Activated naive CD4-positive, alpha-beta T cell treated with anti-CD3 and anti-CD28 coated beads, Interleukin-2, amount 50 U/mL, for 72 hours (primary cell): Measurements from ENCODE around the gene PKHD1. TPM values are rescaled to one million over a fixed set of nuclear protein-coding genes. Genes with fewer than 3 reads are reported as not detected.

Source experiments
- ATAC-seq, 2 donors: fragments of 150-1000 bp; cut with Tn5 transposase; 2 replicates each; pipeline ENCODE4 v1.10.0; 2021; ENCODE audit warnings: mild to moderate bottlenecking in 2 of 2, moderate library complexity in 2 of 2
- DNase-seq, 2 donors: peaks; one replicate each; pipeline ENCODE4 v3.0.0; 2021 to 2022; ENCODE audit warnings: low spot score in 2 of 2
- H3K27ac Mint-ChIP-seq, 2 donors: one replicate each; pipeline ENCODE4 v1.8.0; 2022; ENCODE audit warnings: mild to moderate bottlenecking in 2 of 2, mixed read lengths in 2 of 2
- H3K36me3 Mint-ChIP-seq, 2 donors: one replicate each; pipeline ENCODE4 v1.8.0; 2022; ENCODE audit warnings: mixed read lengths in 2 of 2
- H3K9me3 Mint-ChIP-seq, 2 donors: one replicate each; pipeline ENCODE4 v1.8.0; 2022; ENCODE audit warnings: mixed read lengths in 2 of 2
- total RNA-seq, 2 donors: library from RNA; stranded (reverse); gene quantifications; one replicate each; pipeline ENCODE4 v1.2.3, GENCODE V29; 2022

PKHD1 gene
- total RNA-seq, 2 donors from 2014 or later, result not detected

GRCh38 chr6:52019881-52020280 is 67.5 kb downstream of the PKHD1 start:
- DNase-seq, result no peak
- Mint-ChIP-seq H3K27ac (no peak overlapping the region), H3K36me3 (no peaks in the 10 kb centered on the region), H3K9me3 (no peaks in the 10 kb centered on the region)
- no peak for ATAC-seq

- Mint-ChIP-seq H3K27ac (no peak overlapping the region), H3K9me3 (no peaks in the 10 kb centered on the region), H3K36me3 (no peaks in the 10 kb centered on the region)
- ATAC-seq (no peak), DNase-seq (no peak)
Observed at GRCh38 chr6:52019092-52019491, 68.3 kb downstream of the PKHD1 start.

- ATAC-seq (no peak), DNase-seq (no peak)
- no peaks in the 10 kb centered on the region for H3K9me3 Mint-ChIP-seq
- no peak overlapping the region for H3K27ac Mint-ChIP-seq
- H3K36me3 Mint-ChIP-seq, result no peaks in the 10 kb centered on the region
Observed at GRCh38 chr6:52016915-52017748, 70.3 kb downstream of the PKHD1 start.

- DNase-seq, result no peak
- Mint-ChIP-seq H3K9me3 (no peaks in the 10 kb centered on the region), H3K36me3 (no peaks in the 10 kb centered on the region), H3K27ac (no peak overlapping the region)
- ATAC-seq, result no peak
Observed at GRCh38 chr6:52015953-52016352, 71.5 kb downstream of the PKHD1 start.

- no peak for DNase-seq
- ATAC-seq, result no peak
- Mint-ChIP-seq H3K27ac (no peak overlapping the region), H3K36me3 (no peaks in the 10 kb centered on the region), H3K9me3 (no peaks in the 10 kb centered on the region)
Observed at GRCh38 chr6:52014391-52014790, 73.0 kb downstream of the PKHD1 start.

- no peak overlapping the region for H3K27ac Mint-ChIP-seq
- H3K9me3 Mint-ChIP-seq, result no peaks in the 10 kb centered on the region
- ATAC-seq (no peak), DNase-seq (no peak)
- no peaks in the 10 kb centered on the region for H3K36me3 Mint-ChIP-seq
Observed at GRCh38 chr6:52013035-52013434, 74.4 kb downstream of the PKHD1 start.

GRCh38 chr6:52012582-52012981 is 74.8 kb downstream of the PKHD1 start:
- Mint-ChIP-seq H3K27ac (no peak overlapping the region), H3K36me3 (no peaks in the 10 kb centered on the region), H3K9me3 (no peaks in the 10 kb centered on the region)
- ATAC-seq (no peak), DNase-seq (no peak)

- no peaks in the 10 kb centered on the region for H3K36me3 Mint-ChIP-seq
- no peak overlapping the region for H3K27ac Mint-ChIP-seq
- DNase-seq, result no peak
- ATAC-seq, result no peak
- no peaks in the 10 kb centered on the region for H3K9me3 Mint-ChIP-seq
Observed at GRCh38 chr6:52010806-52011205, 76.6 kb downstream of the PKHD1 start.

- DNase-seq (no peak), ATAC-seq (no peak)
- no peaks in the 10 kb centered on the region for H3K9me3 Mint-ChIP-seq
- no peak overlapping the region for H3K27ac Mint-ChIP-seq
- no peaks in the 10 kb centered on the region for H3K36me3 Mint-ChIP-seq
Observed at GRCh38 chr6:52010145-52010544, 77.3 kb downstream of the PKHD1 start.

- DNase-seq (no peak), ATAC-seq (no peak)
- no peaks in the 10 kb centered on the region for H3K36me3 Mint-ChIP-seq
- H3K27ac Mint-ChIP-seq, result no peak overlapping the region
- no peaks in the 10 kb centered on the region for H3K9me3 Mint-ChIP-seq
Observed at GRCh38 chr6:52009466-52010140, 77.8 kb downstream of the PKHD1 start.

GRCh38 chr6:52000064-52000463 is 87.3 kb downstream of the PKHD1 start:
- DNase-seq (no peak), ATAC-seq (no peak)
- no peaks in the 10 kb centered on the region for H3K36me3 Mint-ChIP-seq
- H3K9me3 Mint-ChIP-seq, result no peaks in the 10 kb centered on the region
- H3K27ac Mint-ChIP-seq, result no peak overlapping the region

GRCh38 chr6:51996296-51996947 is 91.0 kb downstream of the PKHD1 start:
- Mint-ChIP-seq H3K27ac (no peak overlapping the region), H3K9me3 (no peaks in the 10 kb centered on the region), H3K36me3 (no peaks in the 10 kb centered on the region)
- DNase-seq, result no peak
- no peak for ATAC-seq

GRCh38 chr6:51995214-51995755 is 92.1 kb downstream of the PKHD1 start:
- DNase-seq (no peak), ATAC-seq (no peak)
- Mint-ChIP-seq H3K36me3 (no peaks in the 10 kb centered on the region), H3K9me3 (peaks cover 1 to 2% of the 10 kb centered on the region in 2 donors), H3K27ac (no peak overlapping the region)

- no peak overlapping the region for H3K27ac Mint-ChIP-seq
- ATAC-seq, result no peak
- peaks cover 5 to 9% of the 10 kb centered on the region in 2 donors for H3K9me3 Mint-ChIP-seq
Observed at GRCh38 chr6:51992876-51993275, 94.5 kb downstream of the PKHD1 start.

GRCh38 chr6:51989789-51990188 is 97.6 kb downstream of the PKHD1 start:
- ATAC-seq (no peak), DNase-seq (no peak)
- Mint-ChIP-seq H3K9me3 (peaks cover 5 to 9% of the 10 kb centered on the region in 2 donors), H3K27ac (no peak overlapping the region), H3K36me3 (no peaks in the 10 kb centered on the region)

More at GRCh38 chr6:51992876-51993275, 94.5 kb downstream of the PKHD1 start:
- DNase-seq, result no peak
- H3K36me3 Mint-ChIP-seq, result no peaks in the 10 kb centered on the region

GRCh38 chr6:51986864-51987263 is 100.5 kb downstream of the PKHD1 start:
- Mint-ChIP-seq H3K36me3 (no peaks in the 10 kb centered on the region), H3K9me3 (peaks cover 5 to 9% of the 10 kb centered on the region in 2 donors), H3K27ac (no peak overlapping the region)
- ATAC-seq (no peak), DNase-seq (no peak)

GRCh38 chr6:51983564-51983963 is 103.8 kb downstream of the PKHD1 start:
- ATAC-seq (no peak), DNase-seq (no peak)
- Mint-ChIP-seq H3K27ac (no peak overlapping the region), H3K9me3 (no peaks in the 10 kb centered on the region), H3K36me3 (no peaks in the 10 kb centered on the region)
